Caki2 (cell line): Measurements from ENCODE around the gene KDM4C. TPM values are rescaled to one million over a fixed set of nuclear protein-coding genes. Genes with fewer than 3 reads are reported as not detected.
"Not testable (repeated sequence)": the region's sequence is repeated elsewhere in the genome, so short reads cannot be mapped to it uniquely, and the experiment has no call there.

Experiments used
- DNase-seq: peaks from one replicate; pipeline ENCODE4 v3.0.0-alpha.2; 2015; ENCODE audit warnings: low read depth
- in situ Hi-C: cut with HindIII; loops from 2 replicates; pipeline ENCODE4 v1.10.0; 2016; ENCODE audit warnings: low sequenced_read_pairs, low pct_unique_long_range_greater_than_20kb, mixed read lengths
- total RNA-seq: library from RNA; depleted of rRNA; stranded (reverse); fragments of >200 nt; shearing (Covaris generic); gene quantifications from 2 replicates; pipeline ENCODE4 v1.2.3, GENCODE V29; 2014; ENCODE audit warnings: low replicate concordance

KDM4C gene
- total RNA-seq, 1 experiment from 2014 or later: 9.2 TPM

GRCh38 chr9:7030943-7031342 lies 273.2 kb downstream of the KDM4C start:
- DNase-seq, in situ Hi-C loops: not testable (repeated sequence)

- in situ Hi-C loops: no loop called here
- no peak for DNase-seq
Observed at GRCh38 chr9:7033076-7034045, 275.6 kb downstream of the KDM4C start.

- DNase-seq: no peak
- in situ Hi-C loops: no loop called here
Observed at GRCh38 chr9:7037176-7037575, 279.4 kb downstream of the KDM4C start.

- in situ Hi-C loops: no loop called here
- no peak for DNase-seq
Observed at GRCh38 chr9:7042124-7042523, 284.4 kb downstream of the KDM4C start.

GRCh38 chr9:7045361-7045760 lies 287.6 kb downstream of the KDM4C start:
- in situ Hi-C loops: no loop called here
- DNase-seq: no peak

GRCh38 chr9:7051711-7052110 lies 293.9 kb downstream of the KDM4C start:
- in situ Hi-C loops: no loop called here
- no peak for DNase-seq

GRCh38 chr9:7053903-7054302 lies 296.1 kb downstream of the KDM4C start:
- in situ Hi-C loops: no loop called here

GRCh38 chr9:7055171-7055903 lies 297.6 kb downstream of the KDM4C start:
- in situ Hi-C loops: no loop called here
- no peak for DNase-seq

More at GRCh38 chr9:7053903-7054302, 296.1 kb downstream of the KDM4C start:
- DNase-seq: no peak

- in situ Hi-C loops: no loop called here
- no peak for DNase-seq
Observed at GRCh38 chr9:7056254-7056653, 298.5 kb downstream of the KDM4C start.

- in situ Hi-C loops: no loop called here
Observed at GRCh38 chr9:7058473-7058872, 300.7 kb downstream of the KDM4C start.

GRCh38 chr9:7067169-7067568 lies 309.4 kb downstream of the KDM4C start:
- in situ Hi-C loops: no loop called here
- no peak for DNase-seq

More at GRCh38 chr9:7058473-7058872, 300.7 kb downstream of the KDM4C start:
- DNase-seq: no peak

GRCh38 chr9:7071916-7072315 lies 314.1 kb downstream of the KDM4C start:
- DNase-seq: no peak
- in situ Hi-C loops: no loop called here

GRCh38 chr9:7073706-7074105 lies 315.9 kb downstream of the KDM4C start:
- DNase-seq: no peak
- in situ Hi-C loops: no loop called here

- in situ Hi-C loops: no loop called here
- no peak for DNase-seq
Observed at GRCh38 chr9:7075154-7075553, 317.4 kb downstream of the KDM4C start.

GRCh38 chr9:7079051-7079450 lies 321.3 kb downstream of the KDM4C start:
- in situ Hi-C loops: no loop called here
- no peak for DNase-seq

- no peak for DNase-seq
- in situ Hi-C loops: no loop called here
Observed at GRCh38 chr9:7081065-7081600, 323.4 kb downstream of the KDM4C start.

- no peak for DNase-seq
- in situ Hi-C loops: no loop called here
Observed at GRCh38 chr9:7083192-7083591, 325.4 kb downstream of the KDM4C start.

- DNase-seq: no peak
- in situ Hi-C loops: no loop called here
Observed at GRCh38 chr9:7085357-7085756, 327.6 kb downstream of the KDM4C start.

- no peak for DNase-seq
- in situ Hi-C loops: no loop called here
Observed at GRCh38 chr9:7086389-7086788, 328.6 kb downstream of the KDM4C start.
